Neural progenitor cell (in vitro differentiated cells): ENCODE data around the gene KRTAP23-1. TPM values are rescaled to one million over a fixed set of nuclear protein-coding genes. Genes with fewer than 3 reads are reported as not detected.

Source experiments
- DNase-seq: peaks from one replicate; pipeline ENCODE4 v3.0.0-alpha.2; 2016; ENCODE audit warnings: low spot score
- H2AFZ ChIP-seq: fragments of 200-600 bp; sonication (generic); replicated peaks from 2 replicates; pipeline ENCODE4 v1.6.1; 2016; ENCODE audit warnings: antibody characterized with exemption
- H3F3A ChIP-seq: fragments of 200-600 bp; sonication (generic); 2 replicates; pipeline ENCODE4 v1.6.1; 2016; ENCODE audit warnings: antibody characterized with exemption, low read depth
- H3K27ac ChIP-seq: fragments of 200-600 bp; sonication (generic); 2 replicates; pipeline ENCODE4 v1.5.1; 2016; ENCODE audit warnings: mild to moderate bottlenecking
- H3K27me3 ChIP-seq: fragments of 200-600 bp; sonication (generic); 2 replicates; pipeline ENCODE4 v1.6.1; 2016; ENCODE audit warnings: mild to moderate bottlenecking, moderate library complexity
- H3K36me3 ChIP-seq: fragments of 200-600 bp; sonication (generic); 2 replicates; pipeline ENCODE4 v1.5.1; 2016
- H3K4me1 ChIP-seq: fragments of 200-600 bp; sonication (generic); 2 replicates; pipeline ENCODE4 v1.6.1; 2016; ENCODE audit warnings: mixed run types
- H3K4me2 ChIP-seq: fragments of 200-600 bp; sonication (generic); 2 replicates; pipeline ENCODE4 v1.6.1; 2016
- H3K4me3 ChIP-seq: fragments of 200-600 bp; sonication (generic); 2 replicates; pipeline ENCODE4 v1.5.1; 2016
- H3K79me2 ChIP-seq: fragments of 200-600 bp; sonication (generic); 2 replicates; pipeline ENCODE4 v1.6.1; 2016; ENCODE audit warnings: low read depth
- H3K9ac ChIP-seq: fragments of 200-600 bp; sonication (generic); 2 replicates; pipeline ENCODE4 v1.6.1; 2016
- H3K9me3 ChIP-seq: fragments of 200-600 bp; sonication (generic); 2 replicates; pipeline ENCODE4 v1.5.1; 2016; ENCODE audit warnings: low read depth
- H4K20me1 ChIP-seq: fragments of 200-600 bp; sonication (generic); 2 replicates; pipeline ENCODE4 v1.6.1; 2016; ENCODE audit warnings: low read depth
- H3K27ac Mint-ChIP-seq: 3 replicates; pipeline ENCODE4 v1.8.0; 2021; ENCODE audit warnings: mixed read lengths
- H3K27me3 Mint-ChIP-seq: 2 replicates; pipeline ENCODE4 v1.8.0; 2022; ENCODE audit warnings: low read depth, mild to moderate bottlenecking, inconsistent platforms, moderate library complexity, mixed read lengths; ENCODE audit not compliant: insufficient read depth
- H3K36me3 Mint-ChIP-seq: 3 replicates; pipeline ENCODE4 v1.8.0; 2021; ENCODE audit warnings: mixed read lengths
- H3K4me1 Mint-ChIP-seq: 3 replicates; pipeline ENCODE4 v1.8.0; 2021; ENCODE audit warnings: mixed read lengths
- H3K4me3 Mint-ChIP-seq: 3 replicates; pipeline ENCODE4 v1.8.0; 2021; ENCODE audit warnings: mild to moderate bottlenecking, moderate library complexity, mixed read lengths
- H3K9me3 Mint-ChIP-seq: 3 replicates; pipeline ENCODE4 v1.8.0; 2020; ENCODE audit warnings: mixed read lengths
- CTCF ChIP-seq: fragments of 200-600 bp; sonication (generic); IDR thresholded peaks from 2 replicates; pipeline ENCODE4 v1.5.1; 2017; ENCODE audit warnings: antibody characterized with exemption, mild to moderate bottlenecking
- EZH2 ChIP-seq: fragments of 200-600 bp; sonication (generic); IDR thresholded peaks from 2 replicates; pipeline ENCODE4 v1.6.1; 2017; ENCODE audit warnings: antibody characterized with exemption, mild to moderate bottlenecking, moderate library complexity
- EZH2phosphoT487 ChIP-seq: fragments of 200-600 bp; sonication (generic); IDR thresholded peaks from 2 replicates; pipeline ENCODE4 v1.6.1; 2017; ENCODE audit warnings: antibody characterized with exemption
- microRNA-seq: library from miRNA; unstranded; fragments of <30 nt; microRNA quantifications from one replicate; pipeline ENCODE4, GENCODE V29; 2016
- small RNA-seq: library from RNA; depleted of rRNA; stranded (forward); fragments of <200 nt; gene quantifications from one replicate; pipeline ENCODE3, GENCODE V24; 2015
- total RNA-seq: library from RNA; depleted of rRNA; stranded (reverse); fragments of >200 nt; gene quantifications from 2 replicates; pipeline ENCODE4 v1.2.3, GENCODE V29; 2015; ENCODE audit warnings: low replicate concordance

Gene KRTAP23-1
- total RNA-seq, 1 donor from 2014 or later, result not detected

- Histone ChIP-seq H3K27ac (no peak overlapping the region), H3K9me3 (no peaks in the 10 kb centered on the region), H3F3A (no peaks in the 10 kb centered on the region), H3K4me2 (no peak overlapping the region), H2AFZ (no peak overlapping the region), H3K4me1 (no peaks in the 10 kb centered on the region), H3K4me3 (no peak overlapping the region), H3K79me2 (no peaks in the 10 kb centered on the region), H3K27me3 (no peaks in the 10 kb centered on the region), H4K20me1 (no peaks in the 10 kb centered on the region), H3K9ac (no peak overlapping the region), H3K36me3 (no peaks in the 10 kb centered on the region)
- Mint-ChIP-seq H3K4me3 (no peak overlapping the region), H3K27me3 (no peaks in the 10 kb centered on the region), H3K27ac (peak overlapping the region; percentile 19), H3K9me3 (no peaks in the 10 kb centered on the region), H3K4me1 (no peaks in the 10 kb centered on the region), H3K36me3 (no peaks in the 10 kb centered on the region)
- TF ChIP-seq EZH2 (no peak), CTCF (no peak), EZH2phosphoT487 (no peak)
- no peak for DNase-seq
Observed at GRCh38 chr21:30306884-30307283, 41.5 kb downstream of the KRTAP23-1 start.

GRCh38 chr21:30305136-30305535, 43.3 kb downstream of the KRTAP23-1 start:
- Histone ChIP-seq H3K4me2 (no peak overlapping the region), H3K9ac (no peak overlapping the region), H3K9me3 (no peaks in the 10 kb centered on the region), H3K27ac (no peak overlapping the region), H3K4me1 (no peaks in the 10 kb centered on the region), H2AFZ (no peak overlapping the region), H3K4me3 (no peak overlapping the region), H3K79me2 (no peaks in the 10 kb centered on the region), H3K36me3 (no peaks in the 10 kb centered on the region), H3K27me3 (no peaks in the 10 kb centered on the region), H4K20me1 (no peaks in the 10 kb centered on the region), H3F3A (no peaks in the 10 kb centered on the region)
- Mint-ChIP-seq H3K4me1 (no peaks in the 10 kb centered on the region), H3K36me3 (no peaks in the 10 kb centered on the region), H3K27me3 (no peaks in the 10 kb centered on the region), H3K9me3 (no peaks in the 10 kb centered on the region), H3K4me3 (no peak overlapping the region), H3K27ac (no peak overlapping the region)
- TF ChIP-seq EZH2 (no peak), EZH2phosphoT487 (no peak), CTCF (no peak)
- DNase-seq, result no peak

Small RNA genes lying within 50 kb of the gene (microRNA-seq; reads per million reads assigned to microRNA genes)
- gene MIR4327, result not detected

Small RNA genes lying within 50 kb of the gene (small RNA-seq; reads per million reads assigned to genes)
- gene KRTAP23-1 (not detected), gene MIR4327 (not detected)

Other genes starting within 250 kb of the KRTAP23-1 start
- gene CLDN17, start 181.8 kb downstream of the KRTAP23-1 start, total RNA-seq, result not detected in 2 replicates
- gene CLDN8, start 132.5 kb downstream of the KRTAP23-1 start, total RNA-seq, result not detected in 2 replicates
- not detected in 2 replicates for gene KRTAP24-1, start 65.7 kb downstream of the KRTAP23-1 start, total RNA-seq
- gene KRTAP25-1, start 59.1 kb downstream of the KRTAP23-1 start, total RNA-seq, result not detected in 2 replicates
- gene KRTAP26-1, start 28.3 kb downstream of the KRTAP23-1 start, total RNA-seq, result not detected in 2 replicates
- gene KRTAP27-1, start 10.9 kb downstream of the KRTAP23-1 start, total RNA-seq, result not detected in 2 replicates
- gene KRTAP13-2, start 23.7 kb upstream of the KRTAP23-1 start, total RNA-seq, result not detected in 2 replicates
- not detected in 2 replicates for gene KRTAP13-1, start 47.4 kb upstream of the KRTAP23-1 start, total RNA-seq
- gene KRTAP13-3, start 77.3 kb upstream of the KRTAP23-1 start, total RNA-seq, result not detected in 2 replicates
- not detected in 2 replicates for gene KRTAP13-4, start 81.6 kb upstream of the KRTAP23-1 start, total RNA-seq
- not detected in 2 replicates for gene KRTAP15-1, start 91.7 kb upstream of the KRTAP23-1 start, total RNA-seq
- gene KRTAP19-1, start 131.8 kb upstream of the KRTAP23-1 start, total RNA-seq, result not detected in 2 replicates
- not detected in 2 replicates for gene KRTAP19-2, start 138.8 kb upstream of the KRTAP23-1 start, total RNA-seq
- not detected in 2 replicates for gene KRTAP19-3, start 143.4 kb upstream of the KRTAP23-1 start, total RNA-seq
- not detected in 2 replicates for gene KRTAP19-4, start 148.6 kb upstream of the KRTAP23-1 start, total RNA-seq
- gene KRTAP19-5, start 153.5 kb upstream of the KRTAP23-1 start, total RNA-seq, result not detected in 2 replicates
- not detected in 2 replicates for gene KRTAP19-6, start 193.3 kb upstream of the KRTAP23-1 start, total RNA-seq
- gene KRTAP19-7, start 212.7 kb upstream of the KRTAP23-1 start, total RNA-seq, result not detected in 2 replicates
- gene KRTAP22-2, start 241.8 kb upstream of the KRTAP23-1 start, total RNA-seq, result not detected in 2 replicates
- gene KRTAP6-3, start 243.8 kb upstream of the KRTAP23-1 start, total RNA-seq, result not detected in 2 replicates